OCI-LY7 (cell line): ENCODE results near the gene THAP2. TPM values are rescaled to one million over a fixed set of nuclear protein-coding genes. Genes with fewer than 3 reads are reported as not detected.

Experiments
- BruUV-seq: library from RNA; stranded (reverse); fragments of 400-500 nt; replicated peaks from 2 replicates; lab custom pipeline; 2021; lab: Mats Ljungman, UMichigan
- CTCF ChIA-PET: fragments of 300-600 bp; sonication (Branson Sonifier 250); formaldehyde crosslinking; loops from one replicate; lab custom pipeline; 2022; ENCODE audit warnings: antibody characterized with exemption; ENCODE audit not compliant: unreplicated experiment; lab: Charles Lee
- POLR2A ChIA-PET: fragments of 300-600 bp; sonication (Branson Sonifier 250); formaldehyde crosslinking; loops from one replicate; lab custom pipeline; 2022; ENCODE audit warnings: antibody characterized with exemption; lab: Charles Lee
- DNase-seq: peaks from one replicate; pipeline ENCODE4 v3.0.0-alpha.2; 2015; ENCODE audit warnings: low spot score
- H2AFZ ChIP-seq: fragments of 200-600 bp; sonication (generic), shearing (Covaris generic); 2 replicates; pipeline ENCODE4 v1.6.1; 2014; ENCODE audit warnings: mild to moderate bottlenecking, antibody characterized with exemption, low read length, moderate library complexity
- H3K27ac ChIP-seq: fragments of 200-600 bp; sonication (generic); 2 replicates; pipeline ENCODE4 v1.5.1; 2014; ENCODE audit warnings: mixed run types, low read depth, mild to moderate bottlenecking, moderate library complexity, low read length, inconsistent platforms; ENCODE audit not compliant: poor library complexity, severe bottlenecking
- H3K36me3 ChIP-seq: fragments of 200-600 bp; sonication (generic); 2 replicates; pipeline ENCODE4 v1.6.1; 2014; ENCODE audit warnings: mild to moderate bottlenecking, antibody characterized with exemption, low read length, moderate library complexity, mixed read lengths; ENCODE audit not compliant: insufficient read depth
- H3K4me1 ChIP-seq: fragments of 200-600 bp; sonication (generic); 2 replicates; pipeline ENCODE4 v1.5.1; 2014; ENCODE audit warnings: mild to moderate bottlenecking, low read length; ENCODE audit not compliant: insufficient read depth, poor library complexity, severe bottlenecking
- H3K4me2 ChIP-seq: fragments of 200-600 bp; sonication (generic); 2 replicates; pipeline ENCODE4 v1.6.1; 2014; ENCODE audit warnings: mild to moderate bottlenecking, low read length
- H3K4me3 ChIP-seq: fragments of 200-600 bp; sonication (generic); 2 replicates; pipeline ENCODE4 v1.5.1; 2014; ENCODE audit warnings: mild to moderate bottlenecking, low read depth, low read length; ENCODE audit not compliant: poor library complexity, severe bottlenecking
- H3K79me2 ChIP-seq: fragments of 200-600 bp; sonication (generic); 2 replicates; pipeline ENCODE4 v1.6.1; 2016; ENCODE audit warnings: low read depth, mild to moderate bottlenecking, low read length, moderate library complexity, mixed read lengths; ENCODE audit not compliant: insufficient read depth
- H3K9me2 ChIP-seq: fragments of 200-600 bp; sonication (generic); 2 replicates; pipeline ENCODE4 v1.6.1; 2016; ENCODE audit warnings: mild to moderate bottlenecking, low read length, mixed read lengths; ENCODE audit not compliant: insufficient read depth
- H3K9me3 ChIP-seq: fragments of 200-600 bp; sonication (generic); 2 replicates; pipeline ENCODE4 v1.6.1; 2014; ENCODE audit warnings: mild to moderate bottlenecking, mixed run types, low read length, mixed read lengths
- H4K20me1 ChIP-seq: fragments of 200-600 bp; sonication (generic); 2 replicates; pipeline ENCODE4 v1.6.1; 2014; ENCODE audit warnings: mild to moderate bottlenecking, antibody characterized with exemption, low read length, moderate library complexity, mixed read lengths; ENCODE audit not compliant: insufficient read depth
- CTCF ChIP-seq: fragments of 200-600 bp; sonication (generic); conservative IDR thresholded peaks from 2 replicates; pipeline ENCODE4 v1.5.1; 2014; ENCODE audit warnings: mild to moderate bottlenecking, antibody characterized with exemption, low read length, moderate library complexity, mixed read lengths
- EZH2phosphoT487 ChIP-seq: fragments of 200-600 bp; sonication (generic); IDR thresholded peaks from 2 replicates; pipeline ENCODE4 v1.6.1; 2018; ENCODE audit warnings: low read depth, borderline replicate concordance, mild to moderate bottlenecking, mixed run types, antibody characterized with exemption, low read length, moderate library complexity, mixed read lengths
- intact Hi-C: fragments of 100-400 bp; cut with micrococcal nuclease; formaldehyde crosslinking; loops from one replicate; pipeline ENCODE4 v1.10.0; 2022; ENCODE audit not compliant: unreplicated experiment
- total RNA-seq, 2 experiments: library from RNA; depleted of rRNA in 1 of 2; stranded (reverse); fragments of >200 nt in 1 of 2; shearing (Covaris generic) in 1 of 2; gene quantifications; 2 replicates each; pipeline ENCODE4 v1.2.3, GENCODE V29; 2014 to 2022

The THAP2 gene
- total RNA-seq, 2 experiments from 2014 or later: 8.2 to 9.3 TPM

GRCh38 chr12:71682466-71682865 lies 18.4 kb downstream of the THAP2 start:
- Histone ChIP-seq H3K27ac (no peak overlapping the region), H2AFZ (0 out of 2 replicates have a peak overlapping the region, but pooled peaks have one; percentile 9), H3K4me2 (no peak overlapping the region), H3K36me3 (no peaks in the 10 kb centered on the region), H3K9me3 (no peaks in the 10 kb centered on the region), H4K20me1 (no peaks in the 10 kb centered on the region), H3K4me1 (peaks cover 35% of the 10 kb centered on the region), H3K9me2 (no peaks in the 10 kb centered on the region), H3K79me2 (peaks cover 11% of the 10 kb centered on the region), H3K4me3 (no peak overlapping the region)
- DNase-seq: no peak
- TF ChIP-seq EZH2phosphoT487 (no peak), CTCF (no peak)
- ChIA-PET CTCF (no interaction called here), POLR2A (interaction anchor here (1.0 kb wide), 1 partner anchor 18 kb away, joined by 3 read pairs; the partner anchor contains the start of gene THAP2)
- BruUV-seq: no TSS peak
- intact Hi-C loops: loop anchor here (10.0 kb wide), 1 partner anchor 1418 kb away; no protein-coding TSS in a partner anchor

- ChIA-PET CTCF (interaction anchor here (0.6 to 1.6 kb wide), 2 partner anchors 19 to 59 kb away, joined by 3 to 5 read pairs; partner anchors contain the start of gene THAP2), POLR2A (interaction anchor here (1.3 to 6.7 kb wide), 6 partner anchors 7 to 64 kb away, joined by 3 to 105 read pairs (median 52); partner anchors contain the start of genes THAP2 and ZFC3H1)
- BruUV-seq: no TSS peak
- DNase-seq: no peak
- H4K20me1 ChIP-seq: no peaks in the 10 kb centered on the region
- no peak overlapping the region for H3K4me3 ChIP-seq
- H2AFZ ChIP-seq: no peak overlapping the region
- H3K9me2 ChIP-seq: no peaks in the 10 kb centered on the region
- H3K4me2 ChIP-seq: no peak overlapping the region
- no peaks in the 10 kb centered on the region for H3K9me3 ChIP-seq
- no peak for TF ChIP-seq EZH2phosphoT487
- TF ChIP-seq CTCF: no peak
- peaks cover 23% of the 10 kb centered on the region for H3K79me2 ChIP-seq
- no peak overlapping the region for H3K27ac ChIP-seq
- intact Hi-C loops: loop anchor here (10.0 kb wide), 1 partner anchor 1419 kb away; no protein-coding TSS in a partner anchor
- H3K36me3 ChIP-seq: no peaks in the 10 kb centered on the region
- peaks cover 29% of the 10 kb centered on the region for H3K4me1 ChIP-seq
Measured at GRCh38 chr12:71683633-71684032, 19.5 kb downstream of the THAP2 start.

GRCh38 chr12:71684081-71684480 lies 20.0 kb downstream of the THAP2 start:
- H3K27ac ChIP-seq: no peak overlapping the region
- DNase-seq: no peak
- intact Hi-C loops: loop anchor here (10.0 kb wide), 1 partner anchor 1419 kb away; no protein-coding TSS in a partner anchor

More at GRCh38 chr12:71684081-71684480, 20.0 kb downstream of the THAP2 start:
- peak overlapping the region; percentile 84; the same call in 1 of the 2 replicates for H3K4me2 ChIP-seq
- no peak overlapping the region for H3K4me3 ChIP-seq
- ChIA-PET POLR2A (interaction anchor here (0.7 to 6.7 kb wide), 11 partner anchors 7 to 153 kb away, joined by 3 to 105 read pairs (median 16); partner anchors contain the start of genes THAP2 and ZFC3H1), CTCF (interaction anchor here (0.6 to 1.6 kb wide), 2 partner anchors 20 to 60 kb away, joined by 3 to 5 read pairs; partner anchors contain the start of gene THAP2)
- H4K20me1 ChIP-seq: no peaks in the 10 kb centered on the region
- no peak overlapping the region for H2AFZ ChIP-seq
- H3K36me3 ChIP-seq: no peaks in the 10 kb centered on the region
- TF ChIP-seq CTCF: no peak
- no peak for TF ChIP-seq EZH2phosphoT487
- H3K9me3 ChIP-seq: no peaks in the 10 kb centered on the region
- no TSS peak for BruUV-seq
- H3K4me1 ChIP-seq: peaks cover 32% of the 10 kb centered on the region
- peaks cover 27% of the 10 kb centered on the region for H3K79me2 ChIP-seq
- no peaks in the 10 kb centered on the region for H3K9me2 ChIP-seq
